GM12878 (cell line): ENCODE measurements around the gene CD3G. TPM values are rescaled to one million over a fixed set of nuclear protein-coding genes. Genes with fewer than 3 reads are reported as not detected.

Source experiments
- ATAC-seq: fragments of 200-7000 bp; cut with Tn5 transposase; 3 replicates; pipeline ENCODE4 v1.9.1; 2020; ENCODE audit warnings: mild to moderate bottlenecking, moderate library complexity
- BruUV-seq: library from RNA; stranded (reverse); fragments of 400-500 nt; replicated peaks from 2 replicates; lab custom pipeline; 2021; lab: Mats Ljungman, UMichigan
- CTCF ChIA-PET: fragments of 300-600 bp; sonication (Branson Sonifier 250); formaldehyde crosslinking; extraction: SDS; loops from one replicate; lab custom pipeline; 2021; ENCODE audit warnings: inconsistent platforms; lab: Yijun Ruan, JAX
- POLR2A ChIA-PET: fragments of 350-600 bp; formaldehyde crosslinking; extraction: SDS; loops from one replicate; lab custom pipeline; 2021; ENCODE audit warnings: inconsistent platforms; lab: Charles Lee
- RAD21 ChIA-PET: fragments of 300-600 bp; sonication (Branson Sonifier 250); formaldehyde crosslinking; loops from one replicate; lab custom pipeline; 2023; ENCODE audit warnings: antibody characterized with exemption; ENCODE audit not compliant: unreplicated experiment; lab: Charles Lee
- SMC1A ChIA-PET: fragments of 300-600 bp; sonication (Branson Sonifier 250); formaldehyde crosslinking; loops from one replicate; lab custom pipeline; 2023; ENCODE audit not compliant: unreplicated experiment, uncharacterized antibody; lab: Charles Lee
- DNase-seq: peaks from one replicate; pipeline ENCODE4 v3.0.0-alpha.2; 2011; ENCODE audit warnings: low read depth, low spot score
- FAIRE-seq: peaks from 3 replicates; lab custom pipeline; 2011; peaks lifted over from hg19 to GRCh38; lab: Jason Lieb, UNC
- H2AFZ ChIP-seq: 2 replicates; pipeline ENCODE4 v1.6.0; 2011; ENCODE audit warnings: low read depth, low read length, control low read depth; ENCODE audit not compliant: control insufficient read depth
- H3K27ac ChIP-seq: 2 replicates; pipeline ENCODE4 v1.5.1; 2011; ENCODE audit warnings: control low read depth; ENCODE audit not compliant: control insufficient read depth, insufficient read depth
- H3K27me3 ChIP-seq, 2 experiments: replicated peaks in 1 of 2; 2 replicates each; pipeline versions ENCODE4 v1.6.0 to v1.6.1; 2011; ENCODE audit warnings: low read length in 1 of 2; ENCODE audit not compliant: control insufficient read depth in 2 of 2, insufficient read depth in 2 of 2
- H3K36me3 ChIP-seq, 2 experiments: 2 replicates each; pipeline ENCODE4 v1.5.1; 2011; ENCODE audit warnings: low read length in 1 of 2; ENCODE audit not compliant: control insufficient read depth in 2 of 2, insufficient read depth in 2 of 2
- H3K4me1 ChIP-seq: 2 replicates; pipeline ENCODE4 v1.6.1; 2011; ENCODE audit warnings: mild to moderate bottlenecking, low read length, moderate library complexity, mixed read lengths; ENCODE audit not compliant: control insufficient read depth, insufficient read depth
- H3K4me2 ChIP-seq: 2 replicates; pipeline ENCODE4 v1.6.0; 2011; ENCODE audit warnings: control low read depth; ENCODE audit not compliant: control insufficient read depth, insufficient read depth
- H3K4me3 ChIP-seq: fragments of 200-600 bp; sonication (generic); 2 replicates; pipeline ENCODE4 v1.5.1; 2016
- H3K79me2 ChIP-seq: 2 replicates; pipeline ENCODE4 v1.6.0; 2011; ENCODE audit warnings: low read length; ENCODE audit not compliant: control insufficient read depth, insufficient read depth
- H3K9ac ChIP-seq: 2 replicates; pipeline ENCODE4 v1.8.0; 2011; ENCODE audit warnings: low read length, control low read depth, mixed read lengths; ENCODE audit not compliant: control insufficient read depth, insufficient read depth
- H3K9me3 ChIP-seq: replicated peaks from 3 replicates; pipeline ENCODE4 v1.5.1; 2011; ENCODE audit warnings: mild to moderate bottlenecking, low read length; ENCODE audit not compliant: control insufficient read depth, insufficient read depth
- H4K20me1 ChIP-seq: 2 replicates; pipeline ENCODE4 v1.6.0; 2011; ENCODE audit not compliant: control insufficient read depth, insufficient read depth
- BMI1 ChIP-seq: fragments of 450-650 bp; IDR thresholded peaks from 2 replicates; pipeline ENCODE4 v1.6.1; 2016; ENCODE audit warnings: mild to moderate bottlenecking, moderate library complexity, borderline replicate concordance
- POU2F2 ChIP-seq: IDR thresholded peaks from 3 replicates; pipeline ENCODE4 v1.6.1; 2011; ENCODE audit warnings: low read depth, mild to moderate bottlenecking, low read length, borderline replicate concordance
- SPI1 ChIP-seq: IDR thresholded peaks from 2 replicates; pipeline ENCODE4 v1.6.1; 2011; ENCODE audit warnings: low read depth, mild to moderate bottlenecking, low read length, moderate library complexity, borderline replicate concordance; ENCODE audit not compliant: insufficient read depth
- SRF ChIP-seq, 2 experiments: IDR thresholded peaks; 2 replicates each; pipeline ENCODE4 v1.6.1; 2011; ENCODE audit warnings: low read depth in 2 of 2, low read length in 2 of 2, mild to moderate bottlenecking in 1 of 2, moderate library complexity in 1 of 2
- TCF12 ChIP-seq: IDR thresholded peaks from 2 replicates; pipeline ENCODE4 v1.6.1; 2011; ENCODE audit warnings: low read depth, mild to moderate bottlenecking, low read length
- ZNF622 ChIP-seq: fragments of 450-650 bp; IDR thresholded peaks from 2 replicates; pipeline ENCODE4 v1.6.1; 2017; ENCODE audit warnings: mild to moderate bottlenecking, inconsistent platforms
- WGBS: methylation state at CpG from one replicate; pipeline ENCODE4 v1.1.6; 2016; ENCODE audit warnings: low lambda C conversion rate; ENCODE audit not compliant: insufficient replicate concordance, insufficient coverage; ENCODE audit errors: missing lambda C conversion rate; 5-methylcytosine and 5-hydroxymethylcytosine counted together
- in situ Hi-C: fragments of 300-500 bp; cut with MboI; formaldehyde crosslinking; loops from 9 replicates; pipeline ENCODE4 v1.14.3; 2018; ENCODE audit warnings: mixed read lengths
- intact Hi-C: fragments of 100-400 bp; cut with micrococcal nuclease; formaldehyde crosslinking; loops from one replicate; pipeline ENCODE4 v1.14.2; 2022; ENCODE audit not compliant: unreplicated experiment
- polyA plus RNA-seq, 11 experiments: library from polyadenylated mRNA; depleted of rRNA in 4 of 11; unstranded in 6 of 11; stranded (reverse) in 5 of 11; fragments of >200 nt; fragmentation: Nextera tagmentation in 4 of 11; fragmentation: Illumina TruSeq in 1 of 11; extraction: Ambion mirVana in 4 of 11; extraction: Trizol in 1 of 11; gene quantifications; 1 replicate in 1 of 11; 2 replicates in 10 of 11; pipeline versions ENCODE4 v1.2.1 to v1.2.3, GENCODE V29; 2011 to 2016; ENCODE audit warnings: inconsistent platforms in 2 of 11, missing spikeins in 2 of 11, low read depth in 1 of 11
- total RNA-seq, 4 experiments: library from RNA; depleted of rRNA in 3 of 4; stranded (reverse); fragments of >200 nt in 3 of 4; fragmentation: Illumina TruSeq in 1 of 4; extraction: Trizol in 1 of 4; gene quantifications; 2 replicates each; pipeline versions ENCODE4 v1.2.1 to v1.2.3, GENCODE V29; 2013 to 2021

CD3G gene
- total and polyA plus RNA-seq, 10 of the 15 experiments (the other 5 are each of a cell fraction or from before 2014, with no cell fraction given), result 0.10 to 0.16 (median 0.13) TPM; not detected in 7

GRCh38 chr11:118321386-118322082 is 22.6 kb upstream of the CD3G start:
- no peaks in the 10 kb centered on the region for H3K9me3 ChIP-seq
- H3K4me1 ChIP-seq, result peaks cover 24% of the 10 kb centered on the region
- TF ChIP-seq TCF12 (no peak), ZNF622 (no peak), SRF (IDR thresholded peaks at IDR 0.05; ENCODE audit: low read depth in 2 of 2, low read length in 2 of 2) (0 out of 4 replicates have a peak, but pooled peaks of 1 of the 2 experiments have one; percentile 42), SPI1 (peak; percentile 78), POU2F2 (no peak)
- H3K4me3 ChIP-seq, result no peak overlapping the region
- no peak for DNase-seq
- ATAC-seq, result peak; percentile 57
- H3K79me2 ChIP-seq, result no peaks in the 10 kb centered on the region
- intact Hi-C loops, result no loop called here
- 47% methylated on average over 5 of the region's 5 CpGs for WGBS
- in situ Hi-C loops, result no loop called here
- ChIA-PET RAD21 (no interaction called here), CTCF (interaction anchor here (1.3 kb wide), 1 partner anchor 26 kb away, joined by 6 read pairs; no protein-coding TSS in a partner anchor), SMC1A (interaction anchor here (0.5 kb wide), 1 partner anchor 291 kb away, joined by 3 read pairs; no protein-coding TSS in a partner anchor), POLR2A (no interaction called here)
- H3K4me2 ChIP-seq, result no peak overlapping the region
- peak overlapping the region; percentile 10; the same call in 1 of the 2 replicates for H2AFZ ChIP-seq
- H4K20me1 ChIP-seq, result no peaks in the 10 kb centered on the region
- no peaks in the 10 kb centered on the region for H3K36me3 ChIP-seq
- FAIRE-seq, result no peak
- H3K9ac ChIP-seq, result no peak overlapping the region
- H3K27me3 ChIP-seq, result no peaks in the 10 kb centered on the region
- H3K27ac ChIP-seq, result no peak overlapping the region
- no TSS peak for BruUV-seq

GRCh38 chr11:118322721-118323120 is 21.4 kb upstream of the CD3G start:
- FAIRE-seq (no peak), ATAC-seq (no peak), DNase-seq (no peak)
- CTCF ChIA-PET, result interaction anchor here (1.5 kb wide), 1 partner anchor 124 kb away, joined by 9 read pairs; no protein-coding TSS in a partner anchor
- intact Hi-C loops (no loop called here), in situ Hi-C loops (no loop called here)
- RAD21 ChIA-PET, result no interaction called here
- Histone ChIP-seq H3K4me2 (no peak overlapping the region), H3K79me2 (no peaks in the 10 kb centered on the region), H3K27me3 (no peaks in the 10 kb centered on the region), H3K9me3 (no peaks in the 10 kb centered on the region), H3K4me1 (peaks cover 17% of the 10 kb centered on the region), H2AFZ (no peak overlapping the region), H3K9ac (no peak overlapping the region), H3K36me3 (no peaks in the 10 kb centered on the region), H3K27ac (no peak overlapping the region), H4K20me1 (no peaks in the 10 kb centered on the region), H3K4me3 (no peak overlapping the region)
- SMC1A ChIA-PET, result interaction anchor here (1.6 kb wide), 1 partner anchor 67 kb away, joined by 4 read pairs; no protein-coding TSS in a partner anchor
- no peak for TF ChIP-seq BMI1
- 75% methylated on average over 19 of the region's 19 CpGs for WGBS
- no TSS peak for BruUV-seq
- POLR2A ChIA-PET, result no interaction called here
